K562 (cell line): Measurements from ENCODE around the gene KCTD19. TPM values are rescaled to one million over a fixed set of nuclear protein-coding genes. Genes with fewer than 3 reads are reported as not detected.
A peak's percentile ranks its signal among the peaks of the same experiment; 100 is the strongest.

Experiments used
- ARID1B ChIP-seq: fragments of 450-650 bp; IDR thresholded peaks from 2 replicates; pipeline ENCODE4 v1.6.1; 2016; ENCODE audit warnings: antibody characterized with exemption, mild to moderate bottlenecking, inconsistent platforms
- MAFF ChIP-seq: IDR thresholded peaks from 2 replicates; pipeline ENCODE4 v1.6.1; 2012; ENCODE audit warnings: low read length, improper control_type of control experiment
- RFX7 ChIP-seq: fragments of 250-450 bp; sonication (Bioruptor Pico); IDR thresholded peaks from 2 replicates; pipeline ENCODE4 v1.5.1; 2021; ENCODE audit warnings: mild to moderate bottlenecking
- SMAD2 ChIP-seq: fragments of 150-350 bp; IDR thresholded peaks from 2 replicates; pipeline ENCODE4 v1.6.1; 2014; ENCODE audit warnings: low read depth, mild to moderate bottlenecking, low read length
- SMAD4 ChIP-seq: fragments of 250-450 bp; sonication (Bioruptor Pico); conservative IDR thresholded peaks from 2 replicates; pipeline ENCODE4 v1.8.0; 2021; ENCODE audit warnings: inconsistent platforms, mild to moderate bottlenecking, moderate library complexity
- SMARCC2 ChIP-seq: fragments of 450-650 bp; IDR thresholded peaks from 2 replicates; pipeline ENCODE4 v1.6.1; 2017; ENCODE audit warnings: antibody characterized with exemption, moderate library complexity, mild to moderate bottlenecking, low read depth
- TEAD2 ChIP-seq: fragments of 450-650 bp; IDR thresholded peaks from 2 replicates; pipeline ENCODE4 v1.6.1; 2016; ENCODE audit warnings: missing genetic modification characterization, control low read depth, missing compliant biosample characterization
- TSC22D4 ChIP-seq: fragments of 450-650 bp; IDR thresholded peaks from 2 replicates; pipeline ENCODE4 v1.6.1; 2016; ENCODE audit warnings: missing genetic modification characterization, missing biosample characterization, control low read depth
- ZBTB8A ChIP-seq: fragments of 450-650 bp; IDR thresholded peaks from 2 replicates; pipeline ENCODE4 v1.6.1; 2018; ENCODE audit warnings: mild to moderate bottlenecking, moderate library complexity; ENCODE audit not compliant: partially characterized antibody
- ZNF586 ChIP-seq: fragments of 450-650 bp; formaldehyde crosslinking; conservative IDR thresholded peaks from 2 replicates; pipeline ENCODE4 v1.4.0; 2020; ENCODE audit warnings: mild to moderate bottlenecking, moderate library complexity
- polyA plus RNA-seq, 8 experiments: library from polyadenylated mRNA; depleted of rRNA in 4 of 8; stranded (reverse) in 5 of 8; unstranded in 3 of 8; fragments of >200 nt; fragmentation: Nextera tagmentation in 2 of 8; fragmentation: Illumina TruSeq in 1 of 8; extraction: Ambion mirVana in 2 of 8; extraction: Trizol in 1 of 8; gene quantifications; 2 replicates each; pipeline versions ENCODE4 v1.2.1 to v1.2.3, GENCODE V29; 2011 to 2014; ENCODE audit warnings: inconsistent platforms in 1 of 8, missing spikeins in 1 of 8
- total RNA-seq, 7 experiments: library from RNA; depleted of rRNA in 6 of 7; stranded (reverse); fragments of >200 nt in 6 of 7; fragmentation: Illumina TruSeq in 2 of 7; extraction: Trizol in 2 of 7; gene quantifications; 2 replicates each; pipeline versions ENCODE4 v1.2.1 to v1.2.3, GENCODE V29; 2011 to 2021; ENCODE audit warnings: low replicate concordance in 1 of 7
- TF ChIP-seq, protein P1 (sequence below): sonication (generic); formaldehyde crosslinking; IDR thresholded peaks from 2 replicates; pipeline ENCODE4 v1.8.0; 2023; ENCODE audit warnings: missing genetic modification reagents, mild to moderate bottlenecking, borderline replicate concordance
- TF ChIP-seq, protein P2 (sequence below): sonication (generic); formaldehyde crosslinking; IDR thresholded peaks from 2 replicates; pipeline ENCODE4 v1.5.0; 2020; ENCODE audit warnings: missing genetic modification reagents
- TF ChIP-seq, protein P3 (sequence below): IDR thresholded peaks from 2 replicates; pipeline ENCODE4 v1.6.1; 2012; ENCODE audit warnings: low read depth, low read length, improper control_type of control experiment, borderline replicate concordance
- TF ChIP-seq, protein P4 (sequence below): fragments of 450-650 bp; IDR thresholded peaks from 2 replicates; pipeline ENCODE4 v1.6.1; 2016; ENCODE audit warnings: missing biosample characterization, missing genetic modification characterization
- TF ChIP-seq, protein P5 (sequence below): fragments of 250-450 bp; sonication (Bioruptor Pico); IDR thresholded peaks from 2 replicates; pipeline ENCODE4 v1.8.0; 2021; ENCODE audit warnings: borderline replicate concordance, mild to moderate bottlenecking, moderate library complexity; ENCODE audit not compliant: poor library complexity, severe bottlenecking
- TF ChIP-seq, protein P6 (sequence below), 2 experiments: fragments of 250-450 bp in 1 of 2; fragments of 450-650 bp in 1 of 2; sonication (Bioruptor Pico) in 1 of 2; IDR thresholded peaks; 2 replicates each; pipeline versions ENCODE4 v1.6.1 to v1.8.0; 2016 to 2021; ENCODE audit warnings: mild to moderate bottlenecking in 2 of 2, moderate library complexity in 2 of 2, missing compliant biosample characterization in 1 of 2, missing genetic modification characterization in 1 of 2

Gene KCTD19
- total and polyA plus RNA-seq, 9 of the 15 experiments (the other 6 are each of a cell fraction or from before 2014, with no cell fraction given) = 0.03 to 0.91 (median 0.22) TPM; not detected in 2

DNA sequence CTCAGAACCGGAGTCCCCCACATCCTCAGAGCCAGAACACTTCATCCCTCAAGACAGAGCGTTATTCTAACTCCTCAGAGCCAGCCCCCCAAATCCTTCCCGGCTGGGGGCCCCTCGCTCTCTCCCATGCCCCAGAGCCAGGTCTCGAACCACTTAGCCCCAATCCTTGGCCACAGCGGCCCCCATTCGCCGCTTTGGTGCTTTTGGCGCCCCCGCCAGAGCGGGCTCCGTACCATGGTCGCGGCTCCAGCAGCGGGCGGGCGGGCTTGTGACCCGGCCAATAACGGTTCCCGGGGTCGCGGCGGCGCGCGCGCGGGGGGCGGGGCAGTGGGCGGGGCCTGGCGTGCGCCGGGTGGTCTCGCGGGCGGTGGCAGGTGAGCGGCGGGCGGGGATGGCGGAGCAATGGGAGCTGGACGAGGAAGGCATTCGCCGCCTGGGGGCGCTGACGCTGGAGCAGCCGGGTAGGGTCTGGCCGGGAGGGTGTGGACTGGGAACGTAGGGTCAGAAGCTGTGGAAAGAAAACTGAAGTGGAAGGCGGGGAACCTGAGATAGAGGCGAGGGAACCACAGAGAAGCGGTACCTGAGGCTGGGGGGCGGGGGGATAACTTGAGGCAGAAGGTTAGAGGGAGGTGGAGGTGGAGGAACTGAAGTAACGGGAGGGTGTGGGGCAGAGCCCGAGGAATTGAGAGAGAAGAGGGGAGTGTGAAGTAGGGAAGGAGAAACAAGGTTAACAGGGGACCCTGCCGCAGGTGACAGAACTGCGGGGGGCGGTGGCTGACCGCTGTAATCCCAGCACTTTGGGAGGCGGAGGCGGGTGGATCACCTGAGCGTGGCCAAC, at the start of gene KCTD19, which contains the start of gene LRRC36 (continued):
- TF ChIP-seq, protein P1, sequence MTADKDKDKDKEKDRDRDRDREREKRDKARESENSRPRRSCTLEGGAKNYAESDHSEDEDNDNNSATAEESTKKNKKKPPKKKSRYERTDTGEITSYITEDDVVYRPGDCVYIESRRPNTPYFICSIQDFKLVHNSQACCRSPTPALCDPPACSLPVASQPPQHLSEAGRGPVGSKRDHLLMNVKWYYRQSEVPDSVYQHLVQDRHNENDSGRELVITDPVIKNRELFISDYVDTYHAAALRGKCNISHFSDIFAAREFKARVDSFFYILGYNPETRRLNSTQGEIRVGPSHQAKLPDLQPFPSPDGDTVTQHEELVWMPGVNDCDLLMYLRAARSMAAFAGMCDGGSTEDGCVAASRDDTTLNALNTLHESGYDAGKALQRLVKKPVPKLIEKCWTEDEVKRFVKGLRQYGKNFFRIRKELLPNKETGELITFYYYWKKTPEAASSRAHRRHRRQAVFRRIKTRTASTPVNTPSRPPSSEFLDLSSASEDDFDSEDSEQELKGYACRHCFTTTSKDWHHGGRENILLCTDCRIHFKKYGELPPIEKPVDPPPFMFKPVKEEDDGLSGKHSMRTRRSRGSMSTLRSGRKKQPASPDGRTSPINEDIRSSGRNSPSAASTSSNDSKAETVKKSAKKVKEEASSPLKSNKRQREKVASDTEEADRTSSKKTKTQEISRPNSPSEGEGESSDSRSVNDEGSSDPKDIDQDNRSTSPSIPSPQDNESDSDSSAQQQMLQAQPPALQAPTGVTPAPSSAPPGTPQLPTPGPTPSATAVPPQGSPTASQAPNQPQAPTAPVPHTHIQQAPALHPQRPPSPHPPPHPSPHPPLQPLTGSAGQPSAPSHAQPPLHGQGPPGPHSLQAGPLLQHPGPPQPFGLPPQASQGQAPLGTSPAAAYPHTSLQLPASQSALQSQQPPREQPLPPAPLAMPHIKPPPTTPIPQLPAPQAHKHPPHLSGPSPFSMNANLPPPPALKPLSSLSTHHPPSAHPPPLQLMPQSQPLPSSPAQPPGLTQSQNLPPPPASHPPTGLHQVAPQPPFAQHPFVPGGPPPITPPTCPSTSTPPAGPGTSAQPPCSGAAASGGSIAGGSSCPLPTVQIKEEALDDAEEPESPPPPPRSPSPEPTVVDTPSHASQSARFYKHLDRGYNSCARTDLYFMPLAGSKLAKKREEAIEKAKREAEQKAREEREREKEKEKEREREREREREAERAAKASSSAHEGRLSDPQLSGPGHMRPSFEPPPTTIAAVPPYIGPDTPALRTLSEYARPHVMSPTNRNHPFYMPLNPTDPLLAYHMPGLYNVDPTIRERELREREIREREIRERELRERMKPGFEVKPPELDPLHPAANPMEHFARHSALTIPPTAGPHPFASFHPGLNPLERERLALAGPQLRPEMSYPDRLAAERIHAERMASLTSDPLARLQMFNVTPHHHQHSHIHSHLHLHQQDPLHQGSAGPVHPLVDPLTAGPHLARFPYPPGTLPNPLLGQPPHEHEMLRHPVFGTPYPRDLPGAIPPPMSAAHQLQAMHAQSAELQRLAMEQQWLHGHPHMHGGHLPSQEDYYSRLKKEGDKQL (CRISPR knock-in tag) = no peak
- TF ChIP-seq, protein P2, sequence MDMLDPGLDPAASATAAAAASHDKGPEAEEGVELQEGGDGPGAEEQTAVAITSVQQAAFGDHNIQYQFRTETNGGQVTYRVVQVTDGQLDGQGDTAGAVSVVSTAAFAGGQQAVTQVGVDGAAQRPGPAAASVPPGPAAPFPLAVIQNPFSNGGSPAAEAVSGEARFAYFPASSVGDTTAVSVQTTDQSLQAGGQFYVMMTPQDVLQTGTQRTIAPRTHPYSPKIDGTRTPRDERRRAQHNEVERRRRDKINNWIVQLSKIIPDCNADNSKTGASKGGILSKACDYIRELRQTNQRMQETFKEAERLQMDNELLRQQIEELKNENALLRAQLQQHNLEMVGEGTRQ (CRISPR knock-in tag) = peak; percentile 13; the same call in 1 of the 2 replicates
- TF ChIP-seq ZNF586 (no peak), TSC22D4 (tag) (no peak), SMAD4 (CRISPR knock-in tag) (no peak), MAFF (no peak), ARID1B (peak; percentile 30), ZBTB8A (no peak), SMAD2 (no peak), RFX7 (CRISPR knock-in tag) (no peak), TEAD2 (tag) (no peak), SMARCC2 (0 out of 2 replicates have a peak, but pooled peaks have one; percentile 61)
- TF ChIP-seq, protein P3, sequence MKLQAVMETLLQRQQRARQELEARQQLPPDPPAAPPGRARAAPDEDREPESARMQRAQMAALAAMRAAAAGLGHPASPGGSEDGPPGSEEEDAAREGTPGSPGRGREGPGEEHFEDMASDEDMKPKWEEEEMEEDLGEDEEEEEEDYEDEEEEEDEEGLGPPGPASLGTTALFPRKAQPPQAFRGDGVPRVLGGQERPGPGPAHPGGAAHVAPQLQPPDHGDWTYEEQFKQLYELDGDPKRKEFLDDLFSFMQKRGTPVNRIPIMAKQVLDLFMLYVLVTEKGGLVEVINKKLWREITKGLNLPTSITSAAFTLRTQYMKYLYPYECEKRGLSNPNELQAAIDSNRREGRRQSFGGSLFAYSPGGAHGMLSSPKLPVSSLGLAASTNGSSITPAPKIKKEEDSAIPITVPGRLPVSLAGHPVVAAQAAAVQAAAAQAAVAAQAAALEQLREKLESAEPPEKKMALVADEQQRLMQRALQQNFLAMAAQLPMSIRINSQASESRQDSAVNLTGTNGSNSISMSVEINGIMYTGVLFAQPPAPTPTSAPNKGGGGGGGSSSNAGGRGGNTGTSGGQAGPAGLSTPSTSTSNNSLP = no peak
- TF ChIP-seq, protein P4, sequence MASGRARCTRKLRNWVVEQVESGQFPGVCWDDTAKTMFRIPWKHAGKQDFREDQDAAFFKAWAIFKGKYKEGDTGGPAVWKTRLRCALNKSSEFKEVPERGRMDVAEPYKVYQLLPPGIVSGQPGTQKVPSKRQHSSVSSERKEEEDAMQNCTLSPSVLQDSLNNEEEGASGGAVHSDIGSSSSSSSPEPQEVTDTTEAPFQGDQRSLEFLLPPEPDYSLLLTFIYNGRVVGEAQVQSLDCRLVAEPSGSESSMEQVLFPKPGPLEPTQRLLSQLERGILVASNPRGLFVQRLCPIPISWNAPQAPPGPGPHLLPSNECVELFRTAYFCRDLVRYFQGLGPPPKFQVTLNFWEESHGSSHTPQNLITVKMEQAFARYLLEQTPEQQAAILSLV (tag) = no peak
- TF ChIP-seq, protein P5, sequence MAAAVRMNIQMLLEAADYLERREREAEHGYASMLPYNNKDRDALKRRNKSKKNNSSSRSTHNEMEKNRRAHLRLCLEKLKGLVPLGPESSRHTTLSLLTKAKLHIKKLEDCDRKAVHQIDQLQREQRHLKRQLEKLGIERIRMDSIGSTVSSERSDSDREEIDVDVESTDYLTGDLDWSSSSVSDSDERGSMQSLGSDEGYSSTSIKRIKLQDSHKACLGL = no peak
- TF ChIP-seq, protein P6, sequence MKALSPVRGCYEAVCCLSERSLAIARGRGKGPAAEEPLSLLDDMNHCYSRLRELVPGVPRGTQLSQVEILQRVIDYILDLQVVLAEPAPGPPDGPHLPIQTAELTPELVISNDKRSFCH (CRISPR knock-in tag; IDR thresholded peaks at IDR 0.05) = no peak
- TF ChIP-seq, protein P6 (tag; IDR thresholded peaks at IDR 0.05) = no peak
